PFSK-1 (cell line): Measurements from ENCODE around the gene BCL3.

Experiments
- SIN3A ChIP-seq: IDR thresholded peaks from 2 replicates; pipeline ENCODE4 v1.6.1; 2012; ENCODE audit warnings: mild to moderate bottlenecking, low read length, moderate library complexity, borderline replicate concordance; ENCODE audit not compliant: insufficient read depth
- TF ChIP-seq, protein P1 (sequence below), 2 experiments: IDR thresholded peaks; 2 replicates each; pipeline versions ENCODE4 v1.6.1 to v1.8.0; 2011 to 2012; ENCODE audit warnings: low read depth in 2 of 2, low read length in 2 of 2, control low read depth in 1 of 2, inconsistent platforms in 1 of 2, mild to moderate bottlenecking in 1 of 2, moderate library complexity in 1 of 2; ENCODE audit not compliant: insufficient read depth in 1 of 2

DNA sequence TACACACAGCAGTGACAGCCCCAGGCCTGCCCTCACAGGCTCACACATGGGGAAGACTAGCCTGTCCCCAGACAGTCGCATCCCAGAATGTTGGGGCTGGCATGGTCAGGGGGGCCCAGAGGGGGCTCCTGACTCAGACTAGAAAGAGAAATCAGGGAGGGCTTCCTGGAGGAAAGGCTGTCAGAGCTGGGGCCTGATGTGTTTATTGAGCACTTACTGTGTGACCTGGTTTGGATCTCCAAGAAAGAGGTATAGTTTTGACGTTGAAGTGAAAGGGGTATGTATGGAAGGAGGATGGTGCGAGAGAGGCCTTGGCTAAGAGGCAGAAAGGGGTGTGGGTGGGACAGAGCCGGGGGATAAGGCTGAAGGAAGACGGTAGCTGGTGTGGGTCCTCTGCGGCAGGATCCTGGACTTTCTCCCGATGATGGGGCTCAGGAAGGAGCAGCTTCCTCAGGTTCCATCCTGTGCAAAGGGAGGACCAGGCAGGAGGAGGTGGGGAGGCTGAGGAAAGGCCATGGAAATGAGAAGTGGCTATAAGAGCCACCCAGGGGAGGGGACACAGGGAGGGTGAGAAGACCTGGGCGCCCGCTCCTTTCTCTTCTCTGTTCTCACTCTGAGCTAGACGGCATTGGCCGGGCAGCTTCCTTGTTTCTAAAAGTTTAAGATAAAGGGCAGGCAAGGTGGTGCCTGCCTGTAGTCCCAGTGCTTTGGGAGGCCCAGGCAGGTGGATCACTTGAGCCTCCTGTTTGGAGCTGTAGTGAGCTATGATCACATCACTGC, 16.1 kb upstream of the BCL3 start:
- TF ChIP-seq, protein P1, sequence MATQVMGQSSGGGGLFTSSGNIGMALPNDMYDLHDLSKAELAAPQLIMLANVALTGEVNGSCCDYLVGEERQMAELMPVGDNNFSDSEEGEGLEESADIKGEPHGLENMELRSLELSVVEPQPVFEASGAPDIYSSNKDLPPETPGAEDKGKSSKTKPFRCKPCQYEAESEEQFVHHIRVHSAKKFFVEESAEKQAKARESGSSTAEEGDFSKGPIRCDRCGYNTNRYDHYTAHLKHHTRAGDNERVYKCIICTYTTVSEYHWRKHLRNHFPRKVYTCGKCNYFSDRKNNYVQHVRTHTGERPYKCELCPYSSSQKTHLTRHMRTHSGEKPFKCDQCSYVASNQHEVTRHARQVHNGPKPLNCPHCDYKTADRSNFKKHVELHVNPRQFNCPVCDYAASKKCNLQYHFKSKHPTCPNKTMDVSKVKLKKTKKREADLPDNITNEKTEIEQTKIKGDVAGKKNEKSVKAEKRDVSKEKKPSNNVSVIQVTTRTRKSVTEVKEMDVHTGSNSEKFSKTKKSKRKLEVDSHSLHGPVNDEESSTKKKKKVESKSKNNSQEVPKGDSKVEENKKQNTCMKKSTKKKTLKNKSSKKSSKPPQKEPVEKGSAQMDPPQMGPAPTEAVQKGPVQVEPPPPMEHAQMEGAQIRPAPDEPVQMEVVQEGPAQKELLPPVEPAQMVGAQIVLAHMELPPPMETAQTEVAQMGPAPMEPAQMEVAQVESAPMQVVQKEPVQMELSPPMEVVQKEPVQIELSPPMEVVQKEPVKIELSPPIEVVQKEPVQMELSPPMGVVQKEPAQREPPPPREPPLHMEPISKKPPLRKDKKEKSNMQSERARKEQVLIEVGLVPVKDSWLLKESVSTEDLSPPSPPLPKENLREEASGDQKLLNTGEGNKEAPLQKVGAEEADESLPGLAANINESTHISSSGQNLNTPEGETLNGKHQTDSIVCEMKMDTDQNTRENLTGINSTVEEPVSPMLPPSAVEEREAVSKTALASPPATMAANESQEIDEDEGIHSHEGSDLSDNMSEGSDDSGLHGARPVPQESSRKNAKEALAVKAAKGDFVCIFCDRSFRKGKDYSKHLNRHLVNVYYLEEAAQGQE (IDR thresholded peaks at IDR 0.05; ENCODE audit: insufficient read depth in 1 of 2, low read depth in 2 of 2, low read length in 2 of 2) = no peak
- TF ChIP-seq SIN3A = no peak
